ENCODE data around the gene KRT85. TPM values are rescaled to one million over a fixed set of nuclear protein-coding genes. Genes with fewer than 3 reads are reported as not detected.

KRT85 gene
- total and polyA plus RNA-seq, 2 experiments from 2014 or later, result 0.12 TPM; not detected in 1

DNA sequence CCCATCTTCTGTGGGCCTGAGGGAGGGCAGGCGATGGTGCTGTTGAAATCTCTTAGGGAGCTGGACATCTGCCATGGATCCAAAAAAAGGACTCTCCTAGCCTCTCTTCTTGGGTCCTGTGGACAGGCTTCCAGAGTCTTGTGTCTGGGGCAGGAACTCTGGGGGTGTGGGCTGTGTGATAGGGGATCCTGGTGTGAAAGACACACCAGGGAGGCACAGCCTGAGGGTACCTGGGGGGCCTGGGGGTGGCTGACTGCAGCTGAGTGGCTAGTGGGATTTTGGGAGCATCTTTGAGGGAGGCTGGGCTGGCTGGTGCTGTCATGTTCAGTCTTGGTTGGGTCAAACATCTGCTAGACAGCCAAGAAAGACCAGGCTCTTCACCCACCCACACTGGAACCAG, 44.3 kb downstream of the KRT85 start:
- no peaks in the 10 kb centered on the region for H3K4me1 ChIP-seq (ENCODE audit: low read depth)
- H3K27ac ChIP-seq, result no peak overlapping the region
- no peak overlapping the region for H3K4me3 ChIP-seq
- H3K36me3 ChIP-seq, result no peaks in the 10 kb centered on the region
- H3K9me3 ChIP-seq (ENCODE audit: low read depth), result no peaks in the 10 kb centered on the region
- H3K27me3 ChIP-seq, result peaks cover 87% of the 10 kb centered on the region
- TF ChIP-seq, protein P1, sequence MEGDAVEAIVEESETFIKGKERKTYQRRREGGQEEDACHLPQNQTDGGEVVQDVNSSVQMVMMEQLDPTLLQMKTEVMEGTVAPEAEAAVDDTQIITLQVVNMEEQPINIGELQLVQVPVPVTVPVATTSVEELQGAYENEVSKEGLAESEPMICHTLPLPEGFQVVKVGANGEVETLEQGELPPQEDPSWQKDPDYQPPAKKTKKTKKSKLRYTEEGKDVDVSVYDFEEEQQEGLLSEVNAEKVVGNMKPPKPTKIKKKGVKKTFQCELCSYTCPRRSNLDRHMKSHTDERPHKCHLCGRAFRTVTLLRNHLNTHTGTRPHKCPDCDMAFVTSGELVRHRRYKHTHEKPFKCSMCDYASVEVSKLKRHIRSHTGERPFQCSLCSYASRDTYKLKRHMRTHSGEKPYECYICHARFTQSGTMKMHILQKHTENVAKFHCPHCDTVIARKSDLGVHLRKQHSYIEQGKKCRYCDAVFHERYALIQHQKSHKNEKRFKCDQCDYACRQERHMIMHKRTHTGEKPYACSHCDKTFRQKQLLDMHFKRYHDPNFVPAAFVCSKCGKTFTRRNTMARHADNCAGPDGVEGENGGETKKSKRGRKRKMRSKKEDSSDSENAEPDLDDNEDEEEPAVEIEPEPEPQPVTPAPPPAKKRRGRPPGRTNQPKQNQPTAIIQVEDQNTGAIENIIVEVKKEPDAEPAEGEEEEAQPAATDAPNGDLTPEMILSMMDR (IDR thresholded peaks at IDR 0.05; ENCODE audit: low read depth, low read length), result no peak
- DNase-seq (ENCODE audit: low read depth in 1 of 2, low spot score in 1 of 2), result no peak

DNA sequence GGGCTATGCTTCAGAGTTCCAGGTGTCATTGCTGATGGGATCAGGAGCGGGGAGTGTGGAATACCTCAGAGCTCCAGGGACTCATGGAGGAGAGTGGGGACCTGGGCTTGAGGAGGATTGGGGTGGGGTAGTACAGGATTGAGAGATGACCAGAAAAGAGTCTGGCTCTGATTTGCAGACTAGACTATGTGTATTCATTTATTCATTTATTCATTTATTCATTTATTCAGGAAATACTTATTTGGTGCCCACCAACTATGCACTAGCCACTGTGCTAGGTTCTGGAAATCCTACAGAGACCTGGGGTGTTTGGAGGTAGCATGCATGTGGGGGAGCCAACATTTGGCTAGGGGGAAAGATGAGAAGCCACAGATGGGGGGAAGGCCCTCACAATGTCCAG, 45.2 kb downstream of the KRT85 start:
- Histone ChIP-seq H3K27me3 (peaks cover 80% of the 10 kb centered on the region), H3K27ac (no peak overlapping the region), H3K36me3 (no peaks in the 10 kb centered on the region), H3K4me3 (no peak overlapping the region), H3K9me3 (ENCODE audit: low read depth) (no peaks in the 10 kb centered on the region), H3K4me1 (ENCODE audit: low read depth) (no peaks in the 10 kb centered on the region)
- no peak for DNase-seq (ENCODE audit: low read depth in 1 of 2, low spot score in 1 of 2)
- TF ChIP-seq, protein P1 (IDR thresholded peaks at IDR 0.05; ENCODE audit: low read depth, low read length), result no peak

DNA sequence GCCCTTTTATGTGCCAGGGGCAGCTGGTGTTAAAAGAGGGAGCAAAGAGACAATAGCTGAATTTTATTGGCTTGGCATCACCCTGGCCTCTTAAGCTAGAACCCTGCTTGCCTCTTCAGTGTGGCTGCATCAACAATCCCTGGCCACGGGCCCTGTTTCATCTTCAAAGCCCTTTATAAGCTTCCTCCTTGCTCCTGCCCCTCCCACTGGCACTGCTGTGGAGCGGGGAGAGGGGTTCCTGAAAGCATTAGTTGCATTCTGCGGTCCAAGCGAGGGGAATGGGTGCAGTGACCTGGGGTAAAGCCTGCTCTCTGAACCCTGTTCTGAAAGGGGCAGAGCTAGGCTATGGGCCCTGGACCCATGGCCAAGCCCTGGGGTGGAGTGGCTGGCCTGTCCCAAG, 45.9 kb downstream of the KRT85 start:
- TF ChIP-seq, protein P1 (IDR thresholded peaks at IDR 0.05; ENCODE audit: low read depth, low read length), result no peak
- no peak for DNase-seq (ENCODE audit: low read depth in 1 of 2, low spot score in 1 of 2)
- H3K9me3 ChIP-seq (ENCODE audit: low read depth), result no peaks in the 10 kb centered on the region
- H3K4me3 ChIP-seq, result no peak overlapping the region
- peaks cover 74% of the 10 kb centered on the region for H3K27me3 ChIP-seq
- no peaks in the 10 kb centered on the region for H3K4me1 ChIP-seq (ENCODE audit: low read depth)
- no peak overlapping the region for H3K27ac ChIP-seq
- no peaks in the 10 kb centered on the region for H3K36me3 ChIP-seq

DNA sequence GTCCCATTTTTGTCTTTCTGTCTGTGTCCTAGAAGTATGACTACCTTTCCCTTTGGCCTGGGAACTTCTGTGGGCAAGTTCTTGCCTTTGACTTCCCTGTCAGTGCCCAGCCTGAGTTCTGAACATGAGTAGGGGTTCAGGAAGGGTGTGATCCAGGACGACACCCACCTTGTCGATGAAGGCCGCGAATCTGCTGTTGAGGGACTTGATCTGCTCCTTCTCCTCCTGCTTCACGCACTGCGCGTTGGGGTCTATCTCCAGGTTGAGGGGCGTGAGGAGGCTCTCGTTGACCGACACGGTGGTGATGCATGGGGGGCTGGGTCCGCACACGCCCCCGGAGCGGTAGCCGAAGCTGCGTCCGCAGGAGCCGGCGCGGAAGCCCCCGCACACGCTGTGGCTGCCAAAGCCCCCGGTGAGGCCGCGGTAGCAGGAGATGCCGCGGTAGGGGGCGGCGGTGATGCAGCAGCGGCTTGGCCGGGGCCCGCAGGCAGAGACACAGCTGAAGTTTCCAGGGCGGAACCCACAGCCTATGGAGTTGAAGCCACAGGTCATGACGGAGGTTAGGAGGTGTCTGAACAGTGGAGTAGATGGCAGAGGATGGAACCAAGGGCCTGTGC, 46.4 kb downstream of the KRT85 start, which contains the start of gene KRT83:
Gene KRT83, minus strand, starts transcription at position 615 of the 617 bp plus-strand sequence. Its CDS starts 63 bp downstream, at position 552.
- H3K27me3 ChIP-seq, result peaks cover 69% of the 10 kb centered on the region
- no peak for DNase-seq (ENCODE audit: low read depth in 1 of 2, low spot score in 1 of 2)
- no peaks in the 10 kb centered on the region for H3K36me3 ChIP-seq
- no peaks in the 10 kb centered on the region for H3K4me1 ChIP-seq (ENCODE audit: low read depth)
- H3K4me3 ChIP-seq, result no peak within 1 kb of the TSS
- H3K27ac ChIP-seq, result no peak within 1 kb of the TSS
- H3K9me3 ChIP-seq (ENCODE audit: low read depth), result no peaks in the 10 kb centered on the region
- TF ChIP-seq, protein P1 (IDR thresholded peaks at IDR 0.05; ENCODE audit: low read depth, low read length), result no peak

DNA sequence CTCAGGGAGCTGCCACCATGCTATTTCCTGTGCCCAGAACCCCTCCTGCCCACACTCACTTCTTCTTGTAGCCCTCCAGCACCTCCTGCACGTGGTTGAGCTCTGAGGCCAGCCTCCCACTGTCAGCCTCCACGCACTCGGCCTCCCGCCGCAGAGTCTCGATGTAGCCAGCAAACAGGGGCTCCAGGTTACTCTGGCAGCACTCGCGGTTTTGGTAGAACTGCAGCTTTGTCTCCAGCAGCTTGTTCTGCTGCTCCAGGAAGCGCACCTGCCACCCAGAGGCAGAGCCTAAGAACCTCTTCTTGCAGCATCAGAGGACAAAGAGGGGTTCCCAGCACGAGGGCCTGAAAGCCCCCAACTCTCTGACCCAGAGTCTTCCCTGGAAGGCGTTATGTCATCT, 48.2 kb downstream of the KRT85 start:
- Histone ChIP-seq H3K4me1 (ENCODE audit: low read depth) (no peaks in the 10 kb centered on the region), H3K27me3 (peaks cover 62% of the 10 kb centered on the region), H3K27ac (no peak overlapping the region), H3K4me3 (no peak overlapping the region), H3K9me3 (ENCODE audit: low read depth) (no peaks in the 10 kb centered on the region), H3K36me3 (no peaks in the 10 kb centered on the region)
- TF ChIP-seq, protein P1 (IDR thresholded peaks at IDR 0.05; ENCODE audit: low read depth, low read length), result no peak
- peak in 1 of 2 donors; percentile 7 for DNase-seq (ENCODE audit: low read depth in 1 of 2, low spot score in 1 of 2)
